Muscle of leg (tissue), 11 donors: ENCODE results near the gene HUNK. TPM values are rescaled to one million over a fixed set of nuclear protein-coding genes. Genes with fewer than 3 reads are reported as not detected.
"Not testable (repeated sequence)": the region's sequence is repeated elsewhere in the genome, so short reads cannot be mapped to it uniquely, and the experiment has no call there.

ENCODE experiments used
- DNase-seq: peaks from one replicate; pipeline ENCODE4 v3.0.0; 2013
- H3K27ac ChIP-seq: one replicate; pipeline ENCODE4 v1.5.1; 2013; ENCODE audit warnings: mild to moderate bottlenecking, low read length, control low read depth
- H3K27me3 ChIP-seq: one replicate; pipeline ENCODE4 v1.6.1; 2013; ENCODE audit warnings: low read length; ENCODE audit not compliant: control insufficient read depth, insufficient read depth
- H3K36me3 ChIP-seq: one replicate; pipeline ENCODE4 v1.6.1; 2013; ENCODE audit warnings: low read length; ENCODE audit not compliant: control insufficient read depth, insufficient read depth
- H3K4me1 ChIP-seq: one replicate; pipeline ENCODE4 v1.6.1; 2013; ENCODE audit warnings: low read length; ENCODE audit not compliant: control insufficient read depth, insufficient read depth
- H3K4me3 ChIP-seq: one replicate; pipeline ENCODE4 v1.5.1; 2013; ENCODE audit warnings: low read length, control low read depth
- H3K9me3 ChIP-seq: replicated peaks from 2 replicates; pipeline ENCODE4 v1.6.1; 2013; ENCODE audit warnings: low read depth, low read length; ENCODE audit not compliant: control insufficient read depth
- WGBS: methylation state at CpG from one replicate; pipeline ENCODE4 v1.1.5; 2013; ENCODE audit warnings: missing lambda C conversion rate; ENCODE audit not compliant: insufficient coverage; 5-methylcytosine and 5-hydroxymethylcytosine counted together
- polyA plus RNA-seq, 8 donors: library from polyadenylated mRNA; unstranded; fragments of 120-200 nt; gene quantifications; one replicate each; pipeline versions ENCODE4 v1.2.1 to v1.2.3, GENCODE V29; 2013; ENCODE audit warnings: inconsistent platforms in 1 of 8, low replicate concordance in 1 of 8; ENCODE audit not compliant: insufficient read length in 8 of 8, insufficient read depth in 1 of 8
- total RNA-seq: library from RNA; stranded (reverse); fragments of 120-200 nt; gene quantifications from one replicate; pipeline ENCODE4 v1.2.4, GENCODE V29; 2013

HUNK gene
- total and polyA plus RNA-seq, 9 donors = 3.9 to 11.8 (median 7.4) TPM

DNA sequence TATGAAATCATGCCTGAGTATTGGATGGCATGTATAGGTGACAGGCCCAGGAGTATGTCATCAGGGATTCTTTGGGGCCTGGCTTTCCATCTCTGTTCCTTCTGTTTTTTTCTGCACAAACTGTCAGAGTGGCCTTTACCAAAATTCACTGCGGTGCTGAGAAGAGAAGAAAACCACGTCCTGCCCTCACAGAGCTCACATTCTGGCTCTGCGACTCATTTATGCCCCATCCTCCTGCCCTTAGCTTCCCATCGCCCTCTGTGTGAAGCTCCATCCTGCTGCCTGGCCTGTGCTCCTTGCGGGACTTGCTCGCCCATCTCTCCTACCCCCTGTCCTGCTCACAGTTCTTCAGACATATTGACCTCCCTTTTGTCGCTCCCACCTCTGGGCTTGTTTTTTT, 73.4 kb downstream of the HUNK start:
- peaks cover 33% of the 10 kb centered on the region for H3K36me3 ChIP-seq
- no peak for DNase-seq
- WGBS = 92% methylated on average over 6 of the region's 7 CpGs
- H3K4me1 ChIP-seq = peaks cover 12% of the 10 kb centered on the region
- H3K9me3 ChIP-seq = no peaks in the 10 kb centered on the region
- H3K27ac ChIP-seq = peak overlapping the region; percentile 83
- H3K4me3 ChIP-seq = no peak overlapping the region
- no peaks in the 10 kb centered on the region for H3K27me3 ChIP-seq

DNA sequence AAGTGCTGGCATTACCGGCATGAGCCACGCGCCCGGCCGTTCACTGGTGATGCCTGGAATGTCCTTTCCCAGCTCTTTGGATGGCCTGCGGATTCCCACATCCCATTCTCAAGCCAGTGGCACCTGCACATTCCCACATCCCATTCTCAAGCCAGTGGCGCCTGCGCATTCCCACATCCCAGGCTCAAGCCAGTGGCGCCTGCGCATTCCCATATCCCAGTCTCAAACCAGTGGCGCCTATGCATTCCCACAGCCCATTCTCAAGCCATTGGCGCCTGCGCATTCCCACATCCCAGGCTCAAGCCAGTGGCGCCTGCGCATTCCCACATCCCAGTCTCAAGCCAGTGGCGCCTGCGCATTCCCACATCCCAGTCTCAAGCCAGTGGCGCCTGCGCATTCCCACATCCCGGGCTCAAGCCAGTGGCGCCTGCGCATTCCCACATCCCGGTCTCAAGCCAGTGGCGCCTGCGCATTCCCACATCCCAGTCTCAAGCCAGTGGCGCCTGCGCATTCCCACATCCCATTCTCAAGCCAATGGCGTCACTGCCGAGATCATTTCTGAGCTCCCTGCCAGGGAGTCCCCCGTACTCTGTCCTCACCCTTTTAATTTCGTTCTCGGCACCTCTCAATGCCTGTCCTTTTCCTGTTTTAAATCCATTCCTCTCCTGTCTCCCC, 74.2 kb downstream of the HUNK start:
- 95% methylated on average over 27 of the region's 32 CpGs for WGBS
- peaks cover 33% of the 10 kb centered on the region for H3K36me3 ChIP-seq
- H3K27me3 ChIP-seq, H3K9me3 ChIP-seq, H3K4me3 ChIP-seq, H3K27ac ChIP-seq, DNase-seq: not testable (repeated sequence)
- peaks cover 12% of the 10 kb centered on the region for H3K4me1 ChIP-seq

DNA sequence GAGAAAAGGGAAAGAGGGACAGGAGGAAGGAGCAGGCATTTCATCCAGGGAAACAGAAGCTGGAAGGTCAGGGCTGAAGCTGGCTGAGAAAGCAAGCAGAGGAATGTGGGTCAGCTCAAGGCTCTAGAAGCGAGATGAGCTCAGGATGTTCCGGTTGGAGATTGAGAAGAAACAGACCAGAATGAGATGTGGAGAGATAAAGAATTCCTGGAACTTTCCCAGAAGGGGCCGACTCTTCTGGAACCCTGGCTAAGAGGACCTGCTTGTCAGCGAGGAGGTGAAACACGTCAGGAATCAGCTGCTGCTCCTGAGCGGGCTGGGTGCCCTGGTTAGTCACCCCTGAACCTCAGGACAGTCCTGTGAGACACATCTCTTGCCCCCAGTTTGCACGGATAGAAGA, 75.9 kb downstream of the HUNK start:
- H3K4me1 ChIP-seq = peaks cover 12% of the 10 kb centered on the region
- H3K36me3 ChIP-seq = peaks cover 31% of the 10 kb centered on the region
- no peak overlapping the region for H3K27ac ChIP-seq
- DNase-seq = no peak
- no peaks in the 10 kb centered on the region for H3K9me3 ChIP-seq
- H3K4me3 ChIP-seq = no peak overlapping the region
- WGBS = 76% methylated on average over 7 of the region's 7 CpGs
- H3K27me3 ChIP-seq = no peaks in the 10 kb centered on the region

DNA sequence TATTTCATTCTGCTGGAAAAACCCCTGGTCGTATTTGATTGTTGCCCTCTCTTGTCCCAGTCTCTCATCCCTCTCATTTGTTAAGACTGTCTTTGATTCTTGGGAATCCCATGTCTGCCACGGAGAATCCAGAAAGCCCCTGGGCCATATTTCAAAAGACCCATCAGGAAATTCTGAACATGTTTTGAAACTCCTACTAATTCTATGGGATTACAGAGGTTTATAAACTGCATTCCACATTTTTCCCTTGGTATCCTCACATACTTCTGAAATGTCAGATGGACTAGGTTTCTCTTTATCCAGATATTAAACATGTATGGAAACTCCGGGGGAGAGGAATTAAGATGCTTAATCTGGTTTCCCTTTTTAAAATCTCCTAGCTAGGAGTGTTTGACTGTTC, 80.0 kb downstream of the HUNK start:
- H3K27me3 ChIP-seq = no peaks in the 10 kb centered on the region
- DNase-seq = no peak
- H3K27ac ChIP-seq = no peak overlapping the region
- H3K9me3 ChIP-seq = no peaks in the 10 kb centered on the region
- no CpG with 5 or more reads among the region's 3 CpGs for WGBS
- peaks cover 31% of the 10 kb centered on the region for H3K36me3 ChIP-seq
- H3K4me3 ChIP-seq = no peak overlapping the region
- H3K4me1 ChIP-seq = no peaks in the 10 kb centered on the region

DNA sequence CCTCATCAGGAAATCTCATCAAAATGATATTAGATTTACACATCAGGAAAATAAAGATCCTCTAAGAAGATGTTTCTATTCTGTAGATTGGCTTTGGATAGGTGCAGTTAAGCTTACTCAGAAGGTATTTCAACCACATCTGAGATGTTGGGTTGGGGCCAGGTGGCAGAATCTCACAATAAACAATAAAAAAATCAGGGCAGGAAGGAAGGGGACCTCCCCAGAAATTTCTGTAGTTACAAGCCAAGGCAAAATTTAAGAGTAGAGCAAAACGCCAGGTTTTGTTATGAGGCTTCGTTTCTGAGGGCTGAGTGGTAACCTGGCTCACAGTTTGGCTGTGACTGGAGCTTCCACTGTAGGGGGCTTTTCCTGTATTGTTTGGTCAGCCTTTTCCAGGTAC, 84.8 kb downstream of the HUNK start:
- no CpG with 5 or more reads among the region's 2 CpGs for WGBS
- H3K27me3 ChIP-seq = no peaks in the 10 kb centered on the region
- no peaks in the 10 kb centered on the region for H3K4me1 ChIP-seq
- DNase-seq = no peak
- H3K36me3 ChIP-seq = peaks cover 26% of the 10 kb centered on the region
- no peak overlapping the region for H3K27ac ChIP-seq
- no peak overlapping the region for H3K4me3 ChIP-seq
- H3K9me3 ChIP-seq = peaks cover 2% of the 10 kb centered on the region

DNA sequence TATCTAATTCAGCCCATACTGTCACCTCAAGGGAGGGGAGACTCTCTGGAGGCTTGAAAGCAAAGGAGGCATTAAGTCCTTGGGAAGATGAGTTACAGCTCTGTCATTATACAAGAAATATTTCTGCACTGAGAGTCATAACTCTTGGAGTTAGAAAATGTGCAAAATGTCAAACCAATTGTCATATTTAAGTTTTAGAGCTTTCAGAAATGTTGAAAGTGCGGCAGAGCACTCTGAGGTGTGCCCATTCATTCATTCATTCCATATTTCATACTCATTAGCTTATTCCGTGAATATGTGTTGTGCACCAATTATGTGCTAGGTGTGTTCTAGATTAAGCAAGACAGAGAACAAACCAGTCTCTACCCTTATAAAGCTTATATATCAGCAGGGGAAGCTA, 87.1 kb downstream of the HUNK start:
- H3K27ac ChIP-seq = no peak overlapping the region
- no peaks in the 10 kb centered on the region for H3K27me3 ChIP-seq
- H3K4me3 ChIP-seq = no peak overlapping the region
- H3K4me1 ChIP-seq = no peaks in the 10 kb centered on the region
- no CpG with 5 or more reads among the region's 2 CpGs for WGBS
- H3K36me3 ChIP-seq = peaks cover 20% of the 10 kb centered on the region
- no peak for DNase-seq
- peaks cover 2% of the 10 kb centered on the region for H3K9me3 ChIP-seq

DNA sequence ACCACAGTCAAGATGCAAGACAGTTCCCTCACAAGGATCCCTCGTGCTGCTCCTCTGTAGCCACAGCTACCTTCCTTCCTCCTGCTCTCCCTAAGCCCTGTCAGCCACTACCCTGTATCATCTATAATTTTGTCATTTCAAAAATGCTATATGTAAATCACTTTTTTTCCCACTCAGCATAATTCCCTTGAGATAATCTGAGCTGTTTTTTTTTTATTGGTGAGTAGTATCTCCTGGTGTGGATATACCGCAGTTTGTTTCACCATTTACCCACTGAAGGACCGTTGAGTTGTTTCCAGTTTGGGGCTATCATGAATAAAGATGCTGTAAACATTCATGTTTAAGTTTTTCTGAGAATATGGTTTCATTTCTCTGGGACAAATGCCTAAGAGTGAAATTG, 88.2 kb downstream of the HUNK start:
- Histone ChIP-seq H3K36me3 (peaks cover 19% of the 10 kb centered on the region), H3K27ac (no peak overlapping the region), H3K9me3 (peaks cover 2% of the 10 kb centered on the region), H3K4me3 (no peak overlapping the region), H3K27me3 (no peaks in the 10 kb centered on the region), H3K4me1 (no peaks in the 10 kb centered on the region)
- DNase-seq = no peak
- WGBS = 90% methylated on average over 3 of the region's 3 CpGs

DNA sequence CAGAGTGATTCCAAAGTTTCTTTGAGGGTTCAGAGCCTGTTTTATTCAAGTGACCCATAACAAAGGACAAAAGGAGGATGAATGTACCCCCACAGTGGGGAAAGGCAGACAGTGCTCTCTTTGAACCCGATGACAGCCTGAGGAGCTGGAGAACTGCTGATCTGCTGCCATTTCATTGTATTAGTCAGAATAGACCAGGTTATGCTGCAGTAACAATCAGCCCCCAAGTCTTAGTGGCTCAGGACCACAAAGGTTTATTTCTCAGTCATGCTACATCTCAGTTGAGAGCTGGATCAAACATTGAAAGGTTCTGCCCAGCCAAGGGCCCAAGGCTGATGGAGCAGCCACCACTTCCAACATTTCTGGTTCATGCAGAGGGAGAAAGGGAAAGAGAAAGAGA, 88.9 kb downstream of the HUNK start:
- H3K27me3 ChIP-seq = no peaks in the 10 kb centered on the region
- no CpG with 5 or more reads among the region's 1 CpG for WGBS
- peaks cover 2% of the 10 kb centered on the region for H3K9me3 ChIP-seq
- DNase-seq = no peak
- no peak overlapping the region for H3K4me3 ChIP-seq
- H3K36me3 ChIP-seq = peaks cover 14% of the 10 kb centered on the region
- no peak overlapping the region for H3K27ac ChIP-seq
- H3K4me1 ChIP-seq = no peaks in the 10 kb centered on the region

DNA sequence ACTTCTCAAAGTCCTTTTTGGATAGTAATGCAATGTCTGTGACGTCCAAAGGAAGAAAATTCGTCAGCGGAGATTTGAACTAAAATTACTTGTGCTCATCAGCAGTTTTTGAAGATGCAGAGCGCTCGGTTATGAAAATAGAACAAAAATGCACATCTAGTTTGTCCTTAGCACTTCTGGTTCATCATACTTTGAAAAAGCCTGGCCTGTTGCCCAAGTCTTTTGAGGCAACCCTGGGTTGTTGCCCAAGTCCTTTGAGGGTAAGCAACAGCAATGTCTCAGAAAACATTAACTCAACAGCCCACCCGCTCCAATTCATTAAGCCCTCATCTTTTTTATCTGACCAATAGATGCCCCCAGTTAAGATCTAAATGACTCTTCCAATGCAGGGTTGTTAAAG, 91.9 kb downstream of the HUNK start:
- Histone ChIP-seq H3K4me3 (no peak overlapping the region), H3K4me1 (no peaks in the 10 kb centered on the region), H3K27ac (no peak overlapping the region), H3K27me3 (no peaks in the 10 kb centered on the region), H3K36me3 (peaks cover 18% of the 10 kb centered on the region), H3K9me3 (peaks cover 2% of the 10 kb centered on the region)
- no peak for DNase-seq
- 97% methylated on average over 5 of the region's 6 CpGs for WGBS

DNA sequence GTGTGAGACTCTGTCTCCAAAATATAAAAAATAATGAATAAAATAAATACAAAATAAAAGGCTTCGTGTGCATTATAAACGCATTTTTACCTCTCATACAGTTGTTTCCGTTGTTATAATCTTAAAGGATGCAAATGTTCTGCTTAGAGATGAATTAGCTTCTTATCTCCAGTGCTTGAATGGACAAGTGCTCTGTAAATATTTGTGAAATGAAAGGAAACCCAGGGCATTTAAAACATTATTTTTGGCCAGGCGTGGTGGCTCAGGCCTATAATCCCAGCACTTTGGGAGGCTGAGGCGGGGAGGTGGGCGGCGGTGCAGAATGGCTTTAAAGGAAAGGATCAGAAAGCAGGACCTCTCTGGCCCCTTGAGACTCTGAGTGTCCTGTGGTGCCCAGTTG, 94.5 kb downstream of the HUNK start:
- no peak for DNase-seq
- WGBS = 92% methylated on average over 4 of the region's 7 CpGs

DNA sequence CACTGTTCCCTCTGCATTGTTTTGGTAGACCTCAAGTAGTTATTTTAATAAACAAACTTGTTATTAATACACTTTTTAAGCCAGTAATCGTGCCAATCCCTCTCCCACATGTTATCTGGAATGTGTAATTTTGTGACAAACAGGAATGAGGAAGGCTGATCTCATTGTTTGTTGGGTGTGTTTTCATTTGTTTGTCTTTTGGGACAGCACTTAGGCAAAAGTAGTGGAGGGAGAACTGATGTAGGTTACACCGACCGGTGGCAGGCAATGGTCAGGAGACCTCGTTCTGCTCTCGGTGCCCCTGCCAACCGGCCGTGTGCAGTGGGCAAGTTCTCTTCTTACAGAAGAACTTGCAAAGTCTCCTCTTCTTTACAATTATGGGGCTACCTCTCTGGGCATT, 99.8 kb downstream of the HUNK start:
- WGBS = no CpG with 5 or more reads among the region's 7 CpGs
- Histone ChIP-seq H3K36me3 (peaks cover 36% of the 10 kb centered on the region), H3K4me3 (no peak overlapping the region), H3K9me3 (no peaks in the 10 kb centered on the region), H3K4me1 (no peaks in the 10 kb centered on the region), H3K27ac (no peak overlapping the region), H3K27me3 (no peaks in the 10 kb centered on the region)
- DNase-seq = no peak

More for the DNA sequence above, 94.5 kb downstream of the HUNK start:
- Histone ChIP-seq H3K4me3 (no peak overlapping the region), H3K4me1 (no peaks in the 10 kb centered on the region), H3K9me3 (no peaks in the 10 kb centered on the region), H3K27me3 (no peaks in the 10 kb centered on the region), H3K36me3 (peaks cover 20% of the 10 kb centered on the region), H3K27ac (no peak overlapping the region)
